Measurements from ENCODE around the gene DHRS12. TPM values are rescaled to one million over a fixed set of nuclear protein-coding genes. Genes with fewer than 3 reads are reported as not detected.

DHRS12 gene
- total and polyA plus RNA-seq, 4 donors = 11.8 to 23.5 (median 14.5) TPM

Other genes with a start within 250 kb of the DHRS12 start
- gene WDFY2, start 219.7 kb downstream of the DHRS12 start, total RNA-seq = 10 to 100 TPM; 15.3 to 24.4 TPM
- gene WDFY2, start 219.7 kb downstream of the DHRS12 start, polyA plus RNA-seq = 1 to 10 TPM; 2.5 to 7.2 TPM
- under 1 TPM; 0.16 to 0.57 TPM for gene TMEM272, start 41.0 kb upstream of the DHRS12 start, total RNA-seq
- under 1 TPM in 1 of 2 donors, not detected in 1; 0.03 TPM for gene TMEM272, start 41.0 kb upstream of the DHRS12 start, polyA plus RNA-seq
- not detected for gene CCDC70, start 57.8 kb upstream of the DHRS12 start, total RNA-seq
- not detected for gene CCDC70, start 57.8 kb upstream of the DHRS12 start, polyA plus RNA-seq
- gene ATP7B, start 207.3 kb upstream of the DHRS12 start, total RNA-seq = 1 to 10 TPM; 9.7 to 9.8 TPM
- gene ATP7B, start 207.3 kb upstream of the DHRS12 start, polyA plus RNA-seq = 1 to 10 TPM in 1 of 2 donors, under 1 TPM in 1; 0.75 to 3.0 TPM
- 10 to 100 TPM; 29.9 to 32.5 TPM for gene ALG11, start 208.2 kb upstream of the DHRS12 start, total RNA-seq
- 1 to 10 TPM; 7.1 to 7.6 TPM for gene ALG11, start 208.2 kb upstream of the DHRS12 start, polyA plus RNA-seq
- 10 to 100 TPM; 14.5 to 18.0 TPM for gene UTP14C, start 220.5 kb upstream of the DHRS12 start, total RNA-seq
- gene UTP14C, start 220.5 kb upstream of the DHRS12 start, polyA plus RNA-seq = 1 to 10 TPM; 4.4 to 8.2 TPM

All from aorta (tissue), 4 donors.